ENCODE results near the gene PLPPR2.
"Not testable (repeated sequence)": the region's sequence is repeated elsewhere in the genome, so short reads cannot be mapped to it uniquely, and the experiment has no call there.

Gene PLPPR2

GRCh38 chr19:11401808-11402543 lies 46.7 kb downstream of the PLPPR2 start:
- no peak for DNase-seq

GRCh38 chr19:11404588-11405222 lies 49.5 kb downstream of the PLPPR2 start:
- DNase-seq: no peak

GRCh38 chr19:11405846-11406643 lies 50.8 kb downstream of the PLPPR2 start:
- no peak for DNase-seq

- DNase-seq: not testable (repeated sequence)
Measured at GRCh38 chr19:11406703-11407236, 51.5 kb downstream of the PLPPR2 start.

- no peak for DNase-seq
Measured at GRCh38 chr19:11408591-11408990, 53.4 kb downstream of the PLPPR2 start.

GRCh38 chr19:11410682-11411081 lies 55.5 kb downstream of the PLPPR2 start:
- DNase-seq: no peak

- DNase-seq: no peak
Measured at GRCh38 chr19:11414544-11414943, 59.3 kb downstream of the PLPPR2 start.
